ENCODE results near the gene SORCS1. TPM values are rescaled to one million over a fixed set of nuclear protein-coding genes. Genes with fewer than 3 reads are reported as not detected.

Gene SORCS1
- total and polyA plus RNA-seq, 2 experiments from 2014 or later = 45.6 to 73.0 TPM

DNA sequence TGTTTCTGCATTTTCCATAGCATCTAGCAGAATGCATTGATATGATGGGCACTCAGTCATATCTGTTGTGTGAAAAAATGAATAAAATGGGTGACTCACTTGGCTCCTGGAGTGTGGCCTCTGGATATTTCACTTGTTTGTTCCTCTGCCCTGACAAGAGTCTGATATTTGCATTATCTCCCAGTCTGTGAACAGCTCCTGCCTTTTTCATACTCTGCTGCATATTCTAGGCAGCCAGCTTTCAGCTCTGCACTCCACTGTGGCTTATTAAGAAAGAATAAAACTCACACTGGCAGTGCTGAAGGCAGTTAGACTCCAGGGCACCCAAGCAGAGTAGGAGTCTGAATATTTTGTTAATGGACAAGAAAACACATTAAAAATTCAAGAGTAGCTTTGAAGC lies 623.9 kb downstream of the SORCS1 start:
- no peaks in the 10 kb centered on the region for H3K4me1 ChIP-seq (ENCODE audit: low read depth)
- H3K36me3 ChIP-seq = no peaks in the 10 kb centered on the region
- H3K27me3 ChIP-seq = no peaks in the 10 kb centered on the region
- no peaks in the 10 kb centered on the region for H3K9me3 ChIP-seq (ENCODE audit: low read depth)
- DNase-seq (ENCODE audit: low read depth in 1 of 2, low spot score in 1 of 2) = peak in 1 of 2 donors; percentile 54
- TF ChIP-seq CTCF (IDR thresholded peaks at IDR 0.05; ENCODE audit: low read depth, low read length) = no peak
- H3K27ac ChIP-seq = no peak overlapping the region
- H3K4me3 ChIP-seq = no peak overlapping the region

- Histone ChIP-seq H3K36me3 (no peaks in the 10 kb centered on the region), H3K27ac (no peak overlapping the region), H3K4me1 (ENCODE audit: low read depth) (no peaks in the 10 kb centered on the region), H3K9me3 (ENCODE audit: low read depth) (no peaks in the 10 kb centered on the region), H3K27me3 (no peaks in the 10 kb centered on the region), H3K4me3 (no peak overlapping the region)
- DNase-seq (ENCODE audit: low read depth in 1 of 2, low spot score in 1 of 2) = no peak
- no peak for TF ChIP-seq CTCF (IDR thresholded peaks at IDR 0.05; ENCODE audit: low read depth, low read length)
Observed at GRCh38 chr10:106537866-106538265, 626.6 kb downstream of the SORCS1 start.

DNA sequence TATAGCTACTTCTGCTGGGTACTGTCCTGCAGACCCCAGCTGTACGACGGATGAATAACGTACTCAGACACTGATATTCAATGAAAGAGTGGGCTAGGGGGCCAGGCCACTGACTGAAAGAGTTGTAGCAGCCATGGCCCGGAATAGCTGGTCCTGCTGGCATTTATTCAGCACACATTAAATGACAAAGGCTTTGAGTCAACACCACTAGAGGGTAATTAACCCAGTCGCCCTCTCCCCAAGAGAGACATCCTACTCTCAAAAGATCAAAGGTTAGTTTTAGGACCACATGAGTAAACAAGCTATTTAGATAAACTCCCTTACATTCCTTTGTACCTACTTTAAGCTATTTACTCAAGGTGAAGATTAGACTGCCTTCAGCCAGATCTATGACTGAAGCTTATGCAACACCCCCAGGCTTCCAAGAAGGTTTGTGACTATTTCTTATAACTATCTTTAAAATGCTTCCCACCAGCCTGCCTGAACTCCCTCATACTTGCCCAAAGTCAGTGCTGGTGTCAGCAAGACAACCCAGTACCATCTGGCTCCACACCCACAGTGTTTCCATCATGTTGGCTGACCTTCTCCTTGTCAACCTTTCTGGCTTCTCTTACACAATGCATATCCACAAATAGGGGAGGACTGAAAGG lies 629.1 kb downstream of the SORCS1 start:
- H3K27me3 ChIP-seq = no peaks in the 10 kb centered on the region
- no peak overlapping the region for H3K4me3 ChIP-seq
- no peaks in the 10 kb centered on the region for H3K36me3 ChIP-seq
- H3K4me1 ChIP-seq (ENCODE audit: low read depth) = no peaks in the 10 kb centered on the region
- no peak for DNase-seq (ENCODE audit: low read depth in 1 of 2, low spot score in 1 of 2)
- H3K9me3 ChIP-seq (ENCODE audit: low read depth) = no peaks in the 10 kb centered on the region
- TF ChIP-seq CTCF (IDR thresholded peaks at IDR 0.05; ENCODE audit: low read depth, low read length) = no peak
- H3K27ac ChIP-seq = no peak overlapping the region

GRCh38 chr10:106534441-106534840 lies 630.1 kb downstream of the SORCS1 start:
- no peaks in the 10 kb centered on the region for H3K27me3 ChIP-seq
- H3K4me3 ChIP-seq = no peak overlapping the region
- no peaks in the 10 kb centered on the region for H3K9me3 ChIP-seq (ENCODE audit: low read depth)
- no peak for DNase-seq (ENCODE audit: low read depth in 1 of 2, low spot score in 1 of 2)
- no peaks in the 10 kb centered on the region for H3K4me1 ChIP-seq (ENCODE audit: low read depth)
- no peak overlapping the region for H3K27ac ChIP-seq
- no peaks in the 10 kb centered on the region for H3K36me3 ChIP-seq
- TF ChIP-seq CTCF (IDR thresholded peaks at IDR 0.05; ENCODE audit: low read depth, low read length) = no peak

- Histone ChIP-seq H3K4me3 (no peak overlapping the region), H3K4me1 (ENCODE audit: low read depth) (no peaks in the 10 kb centered on the region), H3K27me3 (no peaks in the 10 kb centered on the region), H3K36me3 (no peaks in the 10 kb centered on the region), H3K27ac (no peak overlapping the region), H3K9me3 (ENCODE audit: low read depth) (no peaks in the 10 kb centered on the region)
- TF ChIP-seq CTCF (IDR thresholded peaks at IDR 0.05; ENCODE audit: low read depth, low read length) = no peak
- no peak for DNase-seq (ENCODE audit: low read depth in 1 of 2, low spot score in 1 of 2)
Observed at GRCh38 chr10:106528702-106529101, 635.8 kb downstream of the SORCS1 start.
